MM.1S (cell line): ENCODE data around the gene MAPK12.

Experiments
- EZH2 ChIP-seq: fragments of 300-600 bp; sonication (generic); optimal IDR thresholded peaks from 2 replicates; pipeline ENCODE3; 2017; ENCODE audit warnings: low read depth, mild to moderate bottlenecking, antibody characterized with exemption, low read length, mixed read lengths
- EZH2phosphoT487 ChIP-seq: fragments of 300-600 bp; sonication (generic); IDR thresholded peaks from 2 replicates; pipeline ENCODE4 v1.6.1; 2018; ENCODE audit warnings: antibody characterized with exemption, low read length
- TF ChIP-seq, protein P1 (sequence below): fragments of 300-600 bp; sonication (generic); IDR thresholded peaks from 2 replicates; pipeline ENCODE4 v1.5.1; 2016; ENCODE audit warnings: antibody characterized with exemption, low read length, mixed read lengths

DNA sequence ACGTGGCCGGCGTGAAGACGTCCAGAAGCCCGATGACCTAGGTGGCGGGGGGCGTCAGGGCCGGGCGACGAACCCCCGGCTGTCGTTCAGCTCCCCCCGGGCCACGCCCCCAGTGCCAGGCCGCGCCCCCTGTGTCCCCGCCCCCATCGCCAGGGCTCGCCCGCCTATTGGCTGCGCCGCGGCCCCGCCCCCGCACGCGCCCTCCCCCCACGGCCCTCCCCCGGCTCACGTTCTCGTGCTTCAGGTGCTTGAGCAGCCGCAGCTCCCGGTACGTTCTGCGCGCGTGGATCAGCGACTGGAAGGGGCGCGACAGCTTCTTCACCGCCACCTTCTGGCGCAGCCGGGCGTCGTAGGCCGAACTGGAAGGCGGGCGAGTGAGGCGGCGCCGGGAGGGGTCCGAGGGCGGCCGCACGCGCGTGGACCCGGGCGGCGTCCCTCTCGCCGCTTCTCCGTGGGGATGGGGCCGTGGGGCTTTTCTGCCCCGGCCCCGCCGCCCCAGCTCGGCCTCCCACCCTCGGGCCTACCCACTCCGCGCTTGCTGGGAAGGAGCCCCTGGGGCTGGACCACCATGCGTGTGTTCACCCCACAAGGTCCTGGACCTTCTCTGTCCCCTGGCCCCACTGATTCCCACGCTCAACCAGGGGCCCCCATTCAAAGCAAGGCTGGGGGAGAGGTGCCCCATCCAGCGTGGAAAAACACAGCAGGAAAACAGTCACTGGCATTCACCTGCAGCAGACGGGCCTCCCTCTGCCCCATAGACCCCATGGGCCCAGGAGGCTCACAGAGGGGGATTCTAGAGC is 6.3 kb upstream of the MAPK12 start:
- TF ChIP-seq, protein P1, sequence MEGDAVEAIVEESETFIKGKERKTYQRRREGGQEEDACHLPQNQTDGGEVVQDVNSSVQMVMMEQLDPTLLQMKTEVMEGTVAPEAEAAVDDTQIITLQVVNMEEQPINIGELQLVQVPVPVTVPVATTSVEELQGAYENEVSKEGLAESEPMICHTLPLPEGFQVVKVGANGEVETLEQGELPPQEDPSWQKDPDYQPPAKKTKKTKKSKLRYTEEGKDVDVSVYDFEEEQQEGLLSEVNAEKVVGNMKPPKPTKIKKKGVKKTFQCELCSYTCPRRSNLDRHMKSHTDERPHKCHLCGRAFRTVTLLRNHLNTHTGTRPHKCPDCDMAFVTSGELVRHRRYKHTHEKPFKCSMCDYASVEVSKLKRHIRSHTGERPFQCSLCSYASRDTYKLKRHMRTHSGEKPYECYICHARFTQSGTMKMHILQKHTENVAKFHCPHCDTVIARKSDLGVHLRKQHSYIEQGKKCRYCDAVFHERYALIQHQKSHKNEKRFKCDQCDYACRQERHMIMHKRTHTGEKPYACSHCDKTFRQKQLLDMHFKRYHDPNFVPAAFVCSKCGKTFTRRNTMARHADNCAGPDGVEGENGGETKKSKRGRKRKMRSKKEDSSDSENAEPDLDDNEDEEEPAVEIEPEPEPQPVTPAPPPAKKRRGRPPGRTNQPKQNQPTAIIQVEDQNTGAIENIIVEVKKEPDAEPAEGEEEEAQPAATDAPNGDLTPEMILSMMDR, result no peak
- TF ChIP-seq EZH2 (no peak), EZH2phosphoT487 (no peak)
